T1000 (cell line): ENCODE data around the gene ACYP2.
A peak's percentile ranks its signal among the peaks of the same experiment; 100 is the strongest.
"Not testable (repeated sequence)": the region's sequence is repeated elsewhere in the genome, so short reads cannot be mapped to it uniquely, and the experiment has no call there.

Experiments
- DNase-seq: peaks from one replicate; lab custom pipeline; 2025; ENCODE audit warnings: mixed read lengths; lab: John Stamatoyannopoulos, UW

Gene ACYP2

DNA sequence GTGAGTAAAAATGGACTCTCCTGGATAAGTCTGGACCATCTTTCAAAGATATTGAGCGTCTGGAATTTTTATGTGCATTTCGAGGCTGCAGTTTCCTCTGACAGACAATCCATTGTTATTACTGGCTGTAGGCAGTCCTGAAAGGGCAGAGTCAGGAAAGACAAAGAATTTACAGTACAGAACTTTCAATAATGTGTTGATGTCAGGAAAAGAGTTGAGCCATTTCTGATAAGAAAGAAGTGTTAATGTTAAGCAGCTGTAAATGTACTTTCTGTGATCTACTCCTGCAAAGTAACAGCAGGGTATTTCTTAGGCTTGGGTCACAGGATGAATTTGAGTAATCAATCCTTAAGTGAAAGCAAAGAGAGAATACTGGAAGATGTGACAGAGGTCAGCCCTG is 110.8 kb downstream of the ACYP2 start:
- no peak for DNase-seq

DNA sequence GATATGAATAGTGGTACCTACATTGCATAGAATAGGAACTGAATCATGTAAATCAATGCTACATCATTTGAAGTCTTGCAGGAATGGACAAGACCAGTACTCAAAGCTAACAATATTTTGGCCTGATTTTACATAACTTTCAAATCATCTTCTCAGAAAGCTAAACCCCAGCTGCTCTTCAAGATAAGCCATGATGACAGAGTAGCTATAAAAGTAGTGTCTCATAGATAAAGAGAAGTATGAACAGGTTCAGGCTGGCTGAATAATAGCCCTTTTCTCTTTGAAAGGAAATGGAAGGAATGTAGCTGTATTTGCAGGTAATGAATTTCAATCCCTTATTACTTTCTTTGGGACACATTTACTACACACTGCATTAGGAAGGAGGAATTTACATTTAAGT is 112.4 kb downstream of the ACYP2 start:
- no peak for DNase-seq

DNA sequence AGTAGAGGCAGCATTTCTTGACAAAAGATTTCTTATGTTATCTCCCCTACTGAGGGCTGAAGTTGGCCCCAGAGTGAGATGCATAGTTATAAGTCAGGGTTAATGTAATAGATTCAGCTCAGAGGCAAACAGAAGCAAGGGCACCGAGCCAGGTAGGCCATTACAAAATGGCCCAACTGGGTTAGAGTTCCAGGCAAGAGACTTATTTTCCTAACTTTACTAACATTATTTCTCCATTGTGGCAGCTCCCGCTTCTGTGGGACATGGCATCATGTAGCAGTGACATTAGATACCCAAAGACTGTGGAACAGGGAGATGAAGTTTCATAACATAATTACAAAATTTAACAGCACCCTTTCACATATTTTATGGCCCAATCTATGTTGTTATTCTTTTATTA is 113.5 kb downstream of the ACYP2 start:
- no peak for DNase-seq

DNA sequence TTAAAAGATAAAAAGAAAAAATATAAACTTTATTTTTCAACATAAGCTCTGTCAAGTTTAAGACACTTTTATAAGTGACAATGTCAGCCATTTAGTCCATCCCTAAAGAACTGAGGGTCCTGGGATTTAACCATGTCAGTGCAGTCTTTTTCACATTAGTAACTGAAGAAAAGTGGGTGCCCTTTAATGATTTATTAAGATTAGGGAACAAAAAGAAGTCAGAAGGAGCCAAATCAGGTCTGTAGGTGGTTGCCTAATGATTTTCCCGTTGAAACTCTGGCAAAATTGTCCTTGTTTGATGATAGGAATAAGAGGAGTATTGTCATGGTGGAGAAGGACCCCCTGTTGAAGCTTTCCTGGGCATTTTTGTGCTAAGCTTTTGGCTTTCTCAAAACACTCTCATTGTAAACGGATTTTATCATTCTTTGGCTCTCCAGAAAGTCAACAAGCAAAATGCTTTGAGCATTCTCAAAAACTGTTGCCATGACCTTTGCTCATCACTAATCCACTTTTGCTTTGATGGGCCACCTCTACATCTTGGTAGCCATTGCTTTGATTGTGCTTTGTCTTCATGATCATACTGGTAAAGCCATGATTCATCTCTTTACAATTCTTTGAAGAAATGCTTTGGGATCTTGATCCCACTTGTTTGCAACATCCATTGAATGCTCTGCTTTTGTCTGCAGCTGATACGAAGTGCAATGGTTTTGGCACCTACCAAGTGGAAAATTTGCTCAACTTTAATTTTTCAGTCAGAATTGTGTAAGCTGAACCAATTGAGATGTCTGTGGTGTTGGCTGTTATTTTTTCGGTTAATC is 118.6 kb downstream of the ACYP2 start:
- DNase-seq = no peak

DNA sequence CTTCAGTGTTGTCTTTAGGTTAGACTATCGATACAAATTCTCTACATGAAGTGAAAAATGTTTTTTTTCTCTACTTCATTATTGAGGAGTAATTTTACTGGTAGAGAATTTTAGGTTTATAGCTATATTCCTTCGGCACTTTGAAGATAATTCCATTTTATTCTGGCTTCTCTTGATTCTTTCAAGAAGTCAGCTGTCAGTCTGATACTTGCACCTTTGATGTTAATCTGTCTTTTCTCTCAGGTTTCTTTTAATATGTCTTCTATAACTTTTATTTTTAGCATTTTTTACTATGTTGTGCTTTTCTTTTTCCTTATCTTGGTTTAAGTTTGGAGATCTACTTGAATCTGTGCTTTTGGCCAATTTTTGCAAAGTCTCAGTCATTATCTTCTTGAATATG is 122.0 kb downstream of the ACYP2 start:
- no peak for DNase-seq

DNA sequence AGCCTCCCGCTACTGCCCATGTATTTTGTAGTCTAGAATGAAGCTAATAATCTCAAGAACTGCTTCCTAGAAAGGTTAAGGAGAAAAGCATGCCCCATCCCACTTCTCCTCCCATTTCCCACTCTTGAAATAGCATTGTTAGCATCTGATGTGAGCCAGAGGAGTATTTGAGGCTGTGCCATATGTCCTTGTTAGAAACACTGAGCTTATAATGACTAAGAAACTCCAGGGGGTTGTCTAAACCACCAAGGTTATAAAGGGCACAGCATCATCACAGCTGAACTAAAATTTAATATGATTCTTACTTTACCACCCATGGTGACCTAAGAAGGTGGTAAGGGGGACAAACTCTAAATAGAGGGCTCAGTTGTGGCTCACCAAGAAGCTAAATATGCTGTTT is 124.0 kb downstream of the ACYP2 start:
- DNase-seq = peak; percentile 46

DNA sequence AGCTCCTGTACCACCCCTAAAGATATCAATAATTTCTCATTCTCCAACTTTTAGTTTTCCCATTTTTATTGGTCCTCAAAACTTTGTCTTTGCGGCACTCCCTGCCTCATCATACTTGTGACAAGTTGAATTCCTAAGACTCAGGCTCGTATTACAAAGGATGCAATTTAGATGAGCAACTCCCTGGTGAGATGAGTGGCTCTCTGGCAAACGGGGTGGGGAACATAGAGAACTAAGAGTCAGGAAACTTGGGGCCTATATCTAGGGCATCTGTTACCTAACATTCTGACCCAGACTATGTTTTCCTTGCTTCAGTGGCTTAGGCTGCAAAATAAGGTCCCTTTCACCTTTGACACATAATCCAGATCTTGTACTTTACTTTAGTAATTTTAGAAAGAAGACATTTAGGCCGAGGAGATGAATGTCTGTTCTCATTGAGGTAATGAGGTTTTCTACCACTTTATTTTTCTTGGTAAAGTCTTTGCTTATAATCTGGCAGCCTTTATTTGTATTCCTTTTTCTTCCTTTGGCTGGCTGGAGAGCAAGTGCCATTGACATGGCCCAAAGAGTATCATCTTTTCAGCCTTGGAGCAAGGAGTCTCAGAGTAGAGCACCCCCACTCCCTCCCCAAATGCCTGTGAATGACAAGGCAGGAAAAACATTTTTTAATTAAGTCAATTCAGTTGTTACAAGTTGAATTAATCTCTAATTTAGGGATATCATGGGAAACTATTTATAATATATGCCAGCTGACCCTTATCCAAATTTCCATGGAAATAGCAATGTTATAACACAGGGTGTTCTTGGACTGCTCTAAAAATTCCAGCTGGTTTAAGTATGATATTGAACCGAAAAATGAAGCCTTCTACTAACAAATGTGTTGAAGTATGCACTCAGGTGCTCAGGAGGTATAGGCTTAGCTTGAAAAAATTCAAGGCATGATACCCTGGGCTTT is 125.4 kb downstream of the ACYP2 start:
- DNase-seq = no peak

DNA sequence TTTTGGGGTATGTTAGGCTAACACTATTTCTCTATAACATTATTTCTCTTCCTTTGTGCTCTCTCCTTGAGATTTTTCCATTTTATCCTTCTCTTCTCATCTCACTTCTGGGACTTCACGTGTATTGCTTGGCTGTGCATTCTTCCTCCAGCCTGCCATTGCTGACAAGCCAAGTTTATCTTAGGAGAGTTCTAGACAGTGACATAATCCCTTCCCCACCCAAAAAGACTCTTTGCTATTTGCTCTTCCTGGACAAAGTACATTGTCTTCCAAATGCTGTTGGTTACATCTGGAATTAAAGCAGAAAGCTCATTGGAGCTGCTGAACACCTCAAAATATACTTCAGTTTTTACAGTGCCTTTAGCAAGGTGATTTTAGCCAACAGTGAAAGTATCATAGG is 131.7 kb downstream of the ACYP2 start:
- no peak for DNase-seq

DNA sequence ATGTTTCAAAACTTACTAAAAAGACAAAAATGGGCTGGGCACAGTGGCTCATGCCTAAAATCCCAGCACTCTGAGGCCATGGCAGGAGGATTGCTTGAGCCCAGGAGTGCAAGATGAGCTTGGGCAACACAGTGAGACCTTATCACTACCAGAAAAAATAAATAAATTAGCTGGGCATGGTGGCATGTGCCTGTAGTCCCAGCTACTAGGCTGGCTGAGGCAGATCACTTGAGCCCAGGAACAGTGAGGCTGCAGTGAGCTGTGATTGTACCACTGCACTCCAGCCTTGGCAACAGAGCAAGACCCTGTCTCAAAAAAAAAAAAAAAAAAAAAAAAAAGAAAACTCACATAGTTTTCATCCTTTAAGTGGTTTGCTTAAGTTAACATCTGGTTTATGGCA is 134.2 kb downstream of the ACYP2 start:
- no peak for DNase-seq

DNA sequence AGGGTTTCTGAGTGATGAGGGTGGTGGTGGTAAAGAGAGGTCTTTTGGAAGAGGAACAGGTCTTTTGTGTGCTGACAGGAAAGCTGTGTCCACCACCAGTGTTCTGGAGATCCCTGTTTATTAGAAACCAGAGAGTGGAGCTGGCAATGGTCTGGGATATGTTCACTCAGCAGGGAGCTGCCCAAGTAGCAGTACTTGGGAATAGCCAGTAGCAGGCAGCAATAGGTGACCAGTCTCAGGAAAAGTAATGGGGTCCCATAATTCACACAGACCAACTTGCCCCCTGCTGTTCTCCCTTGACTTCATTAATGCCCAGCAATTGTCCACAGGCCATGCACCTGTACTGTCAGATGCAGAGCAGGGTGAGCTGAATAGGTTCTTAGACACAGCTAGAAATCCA is 138.8 kb downstream of the ACYP2 start:
- DNase-seq = no peak

DNA sequence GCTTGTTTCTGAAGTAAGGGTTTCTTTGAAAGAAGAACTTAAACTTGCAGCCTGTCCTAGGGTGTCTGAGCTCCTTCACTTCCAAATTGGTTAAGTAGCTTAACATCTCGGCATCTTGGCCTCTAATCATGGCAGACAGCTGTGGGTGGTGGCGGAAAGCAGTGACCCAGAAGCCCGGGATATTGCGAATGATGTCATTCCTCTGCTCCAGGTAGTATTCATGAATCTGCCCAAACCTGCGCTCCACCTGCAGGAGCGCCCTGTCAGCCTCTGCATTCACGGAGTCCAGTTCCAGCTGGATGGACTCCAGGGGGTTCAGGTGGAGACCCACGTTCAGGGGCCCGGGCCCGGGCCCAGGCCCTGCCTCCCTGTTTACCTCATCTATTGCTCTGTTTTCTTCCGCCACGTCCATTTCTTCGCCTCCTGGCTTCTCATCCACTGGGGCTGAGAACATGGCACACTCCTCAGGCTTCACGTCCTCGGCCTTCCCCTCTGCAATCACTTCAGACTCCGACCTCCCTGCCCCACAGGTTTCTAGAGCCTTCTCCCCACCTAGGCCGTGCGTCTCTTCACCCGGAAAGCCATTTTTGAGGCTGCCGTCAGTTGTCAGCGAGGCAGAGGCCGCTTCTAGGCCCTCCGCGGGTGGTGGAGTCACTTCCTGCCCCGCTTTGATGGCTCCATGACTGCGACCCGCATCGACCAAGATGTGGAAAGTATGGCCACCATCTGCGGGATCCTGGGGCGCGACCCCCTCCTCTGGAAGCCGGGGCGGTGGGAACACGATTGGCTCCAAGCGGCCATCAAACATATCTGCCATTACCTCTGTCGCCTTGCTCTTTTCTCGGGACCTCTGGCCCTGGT is 140.0 kb downstream of the ACYP2 start:
- DNase-seq = no peak

DNA sequence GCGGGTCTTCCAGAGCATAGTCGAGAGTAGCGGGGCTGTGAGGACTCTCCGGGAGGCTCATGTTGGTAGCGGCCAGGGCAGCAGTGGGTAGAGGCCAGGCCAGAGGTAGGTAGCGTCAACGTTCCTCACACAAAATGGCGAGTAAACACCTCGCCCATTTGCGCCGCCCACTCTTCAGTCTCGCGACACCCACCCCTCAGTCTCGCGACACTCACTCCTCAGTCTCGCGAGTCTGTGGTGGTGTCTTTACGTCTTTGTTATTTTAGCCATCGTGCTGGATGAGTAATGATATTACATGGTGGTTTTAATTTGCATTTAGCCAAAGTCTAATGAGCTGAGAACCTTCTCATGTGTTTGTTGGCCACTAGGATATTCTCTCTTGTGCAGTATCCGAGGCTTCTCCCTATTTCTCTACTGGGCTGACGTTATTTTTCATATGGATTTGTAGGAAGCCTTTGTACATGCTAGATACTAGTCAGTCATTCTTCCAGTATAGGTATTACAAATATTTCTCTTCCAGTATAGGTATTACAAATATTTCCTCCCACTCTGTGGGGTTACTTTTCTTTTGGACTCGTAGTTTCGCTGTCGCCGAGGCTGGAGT is 140.8 kb downstream of the ACYP2 start, which contains the start of gene TSPYL6:
Gene TSPYL6, minus strand, starts transcription at position 139 of the 604 bp plus-strand sequence. Its CDS starts 78 bp downstream, at position 61.
- no peak for DNase-seq

DNA sequence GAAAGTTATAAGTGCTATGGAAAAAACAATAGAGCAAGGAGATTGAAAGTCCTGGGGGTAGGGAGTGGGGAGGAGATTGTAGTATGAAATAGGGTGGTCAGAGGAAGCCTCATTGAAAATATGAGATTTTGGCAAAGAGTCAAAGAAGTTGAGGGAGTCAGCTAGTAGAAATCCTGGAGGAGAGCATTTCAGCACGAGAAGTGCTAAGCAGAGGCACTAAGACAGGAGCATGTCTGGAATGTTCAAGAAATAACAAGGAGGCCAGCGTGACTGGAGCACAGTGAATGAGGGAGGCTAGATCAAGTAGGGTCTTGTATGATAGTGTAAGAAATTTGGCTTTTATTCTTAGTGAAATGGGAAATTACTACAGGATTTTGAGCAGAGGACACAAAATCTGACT is 142.8 kb downstream of the ACYP2 start:
- DNase-seq = no peak

DNA sequence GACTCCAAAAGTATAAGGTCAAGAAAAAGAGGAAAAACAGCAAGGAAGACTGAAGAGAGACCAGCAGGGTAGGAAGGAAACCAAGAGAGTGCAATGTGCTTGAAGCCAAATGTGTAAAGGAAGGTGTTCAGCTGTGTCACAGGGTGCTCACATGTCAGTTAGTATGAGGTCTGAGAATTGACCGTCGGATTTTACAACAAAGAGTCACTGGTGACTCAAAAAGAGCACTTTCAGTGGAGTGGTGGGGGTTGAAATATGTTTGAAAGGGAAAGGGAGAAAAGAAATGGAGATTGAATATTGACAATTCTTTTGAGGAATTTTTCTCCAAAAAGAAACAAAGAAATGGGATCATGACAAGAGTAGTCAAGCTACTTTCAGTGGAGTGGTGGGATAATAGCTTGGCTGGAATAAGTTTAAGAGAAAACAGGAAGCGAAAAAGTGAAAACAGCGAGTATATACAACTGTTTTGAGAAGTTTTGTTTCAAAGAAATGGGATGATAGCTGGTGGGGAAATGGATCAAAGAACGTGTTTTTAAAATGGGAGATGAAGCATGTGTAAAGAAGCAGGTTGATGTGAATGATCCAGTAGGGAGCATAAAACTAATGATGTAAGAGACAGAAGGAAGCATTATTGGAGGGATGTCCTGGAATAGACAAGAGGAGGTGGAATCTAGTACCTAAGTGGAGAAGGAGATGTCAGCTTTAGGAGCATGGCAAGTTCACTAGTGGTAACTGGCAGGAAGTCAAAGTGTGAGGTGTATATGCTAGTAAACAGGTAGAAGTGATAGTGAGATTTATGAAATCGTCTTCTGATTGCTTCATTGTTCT is 144.2 kb downstream of the ACYP2 start:
- no peak for DNase-seq

DNA sequence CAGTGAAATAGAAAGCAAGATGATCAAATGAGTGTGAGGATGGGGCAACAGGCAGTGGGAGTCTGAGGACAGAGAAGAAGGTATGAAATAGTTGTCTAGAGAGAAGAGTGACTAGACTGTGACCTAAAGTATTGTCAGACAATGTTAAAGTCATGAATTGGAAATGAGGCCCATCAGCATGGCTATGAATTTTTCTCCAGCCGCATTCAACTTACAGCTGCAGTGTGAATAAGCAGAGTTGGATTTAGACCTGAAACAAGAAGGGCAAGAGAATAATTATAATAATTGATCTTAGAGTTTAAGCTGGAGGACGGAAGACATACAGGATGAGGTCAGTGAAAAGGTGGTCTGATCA is 144.8 kb downstream of the ACYP2 start:
- no peak for DNase-seq

DNA sequence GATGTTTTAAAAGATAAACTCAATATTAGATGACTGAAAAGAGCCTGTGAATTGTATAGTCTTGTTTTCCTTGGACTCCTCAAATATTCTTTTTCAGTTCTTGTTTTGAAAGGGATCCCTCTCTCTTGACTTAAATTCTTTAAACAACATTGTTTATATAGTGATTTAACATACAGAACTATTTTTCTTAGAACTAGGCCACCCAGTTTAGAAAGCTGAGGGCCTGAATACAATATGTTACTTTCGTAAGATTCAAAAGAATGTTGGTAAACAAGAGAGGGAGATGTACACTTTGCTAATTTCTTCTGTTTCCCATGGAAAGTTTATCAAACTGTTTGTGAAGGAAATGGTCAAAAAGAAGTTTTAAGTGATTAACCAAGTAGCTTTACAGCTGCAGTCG is 146.1 kb downstream of the ACYP2 start:
- DNase-seq = no peak

DNA sequence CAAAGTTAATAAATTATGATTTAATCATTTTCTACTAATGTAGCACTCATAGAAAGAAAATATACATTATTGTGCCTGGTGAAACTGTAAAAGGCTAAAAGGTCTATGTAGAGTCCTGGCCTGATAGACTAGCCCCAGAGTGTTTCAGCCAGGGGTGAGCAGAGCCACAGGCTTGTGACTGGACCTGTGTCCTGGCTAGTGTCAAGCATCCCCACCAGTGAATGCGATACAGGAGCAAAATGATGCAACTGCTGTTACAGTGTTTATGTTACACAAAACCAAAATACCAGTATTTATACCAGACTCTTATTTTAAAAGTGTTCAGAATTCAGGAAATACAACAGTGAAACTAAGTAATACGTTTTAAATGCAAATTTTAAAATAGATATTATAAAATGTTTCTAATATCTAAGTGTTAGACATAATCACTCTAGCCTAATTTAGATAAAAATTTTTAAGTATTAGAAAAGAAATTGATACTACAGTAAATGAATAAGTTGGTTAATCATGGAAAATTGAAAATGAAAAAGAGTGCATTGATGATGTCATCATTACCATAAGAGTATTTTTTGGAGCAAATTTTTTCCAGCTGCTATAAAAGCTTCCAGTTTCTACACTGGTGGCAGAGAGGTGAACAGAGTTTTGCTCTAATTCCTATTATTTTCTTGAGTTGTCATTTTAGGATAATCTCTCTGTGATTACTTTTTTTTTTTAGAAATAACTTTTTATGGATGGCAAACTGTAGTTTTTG is 146.8 kb downstream of the ACYP2 start:
- no peak for DNase-seq

DNA sequence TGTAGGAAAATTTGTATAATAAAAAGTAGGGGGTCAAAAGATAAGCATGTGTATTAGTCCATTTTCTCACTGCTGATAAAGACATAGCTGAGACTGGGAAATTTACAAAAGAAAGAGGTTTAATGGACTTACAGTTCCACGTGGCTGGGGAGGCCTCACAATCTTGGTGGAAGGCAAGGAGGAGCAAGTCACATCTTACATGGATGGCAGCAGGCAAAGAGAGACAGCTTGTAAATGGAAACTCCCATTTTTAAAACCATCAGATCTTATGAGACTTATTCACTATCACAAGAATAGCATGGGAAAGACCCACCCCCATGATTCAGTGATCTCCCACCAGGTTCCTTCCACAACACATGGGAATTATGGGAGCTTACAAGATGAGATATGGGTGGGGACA is 149.7 kb downstream of the ACYP2 start:
- DNase-seq = not testable (repeated sequence)

DNA sequence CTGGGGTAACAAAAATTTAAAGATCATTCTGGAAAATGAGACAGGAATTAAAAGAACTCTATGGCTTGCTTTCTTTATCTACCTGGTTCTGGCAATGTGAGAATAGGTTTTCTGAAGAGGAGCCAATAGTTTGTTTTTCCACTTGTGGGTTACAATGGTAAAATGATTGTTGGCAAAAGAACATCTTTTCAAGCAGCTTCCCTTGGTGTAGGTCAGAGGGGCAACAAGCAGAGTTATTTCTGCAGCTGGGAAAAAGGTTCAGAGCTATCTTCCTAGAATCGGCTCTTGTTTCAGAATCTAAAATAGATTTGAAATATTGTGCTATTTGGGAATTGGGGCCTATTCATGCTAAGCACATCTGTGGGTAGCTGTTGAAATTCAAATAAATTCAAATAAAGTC is 152.2 kb downstream of the ACYP2 start:
- DNase-seq = no peak

DNA sequence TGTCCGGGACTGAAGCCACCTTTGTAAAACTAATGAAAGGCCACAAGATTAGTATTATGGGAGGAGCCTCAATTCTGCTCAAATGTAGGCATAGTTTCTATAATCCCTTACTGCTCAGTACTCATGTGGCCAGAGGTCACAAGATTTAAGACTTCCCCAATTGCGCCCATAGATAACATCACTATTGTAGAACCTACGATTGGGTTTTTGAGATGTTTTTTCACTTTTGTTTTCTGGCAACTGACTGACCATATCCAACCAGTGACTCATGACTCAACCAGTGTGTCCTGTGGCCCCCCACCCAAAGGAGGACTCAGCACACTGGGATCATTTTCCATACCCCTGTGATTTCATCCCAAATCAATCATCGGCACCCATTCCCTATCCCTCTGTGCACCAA is 155.8 kb downstream of the ACYP2 start:
- no peak for DNase-seq
